Sigmoid colon (tissue), 4 donors: ENCODE results near the gene ANG.

Experiments used
- CTCF ChIP-seq, 4 experiments: fragments of 450-650 bp in 3 of 4; fragments of 200-600 bp in 1 of 4; IDR thresholded peaks; one replicate each; pipeline ENCODE4 v1.5.1; 2016 to 2019; ENCODE audit warnings: antibody characterized with exemption in 4 of 4, mild to moderate bottlenecking in 3 of 4, moderate library complexity in 2 of 4
- EP300 ChIP-seq, 4 donors: sonication (generic); formaldehyde crosslinking; IDR thresholded peaks; one replicate each; pipeline ENCODE4 v1.6.1; 2017; ENCODE audit warnings: antibody characterized with exemption in 4 of 4

- TF ChIP-seq CTCF (IDR thresholded peaks at IDR 0.05), result no peak
- no peak for TF ChIP-seq EP300 (IDR thresholded peaks at IDR 0.05)
These were observed 22.7 kb downstream of the ANG start for GRCh38 chr14:20711261-20711660.
